Type B pancreatic cell (in vitro differentiated cells): ENCODE results near the gene COA1. TPM values are rescaled to one million over a fixed set of nuclear protein-coding genes. Genes with fewer than 3 reads are reported as not detected.
"Not testable (repeated sequence)": the region's sequence is repeated elsewhere in the genome, so short reads cannot be mapped to it uniquely, and the experiment has no call there.

Experiments
- DNase-seq: peaks from one replicate; pipeline ENCODE4 v3.0.0; 2021; ENCODE audit warnings: mixed read lengths; ENCODE audit not compliant: unreplicated experiment; ENCODE audit errors: extremely low spot score
- H3K27ac Mint-ChIP-seq: 2 replicates; pipeline ENCODE4 v1.8.0; 2021; ENCODE audit warnings: mild to moderate bottlenecking, mixed read lengths
- H3K27me3 Mint-ChIP-seq: 2 replicates; pipeline ENCODE4 v1.8.0; 2021; ENCODE audit warnings: mixed read lengths
- H3K36me3 Mint-ChIP-seq: 2 replicates; pipeline ENCODE4 v1.8.0; 2021; ENCODE audit warnings: mixed read lengths
- H3K4me1 Mint-ChIP-seq: one replicate; pipeline ENCODE4 v1.8.0; 2021; ENCODE audit warnings: mixed read lengths; ENCODE audit not compliant: unreplicated experiment
- H3K4me3 Mint-ChIP-seq: 2 replicates; pipeline ENCODE4 v1.8.0; 2021; ENCODE audit warnings: mild to moderate bottlenecking, mixed read lengths
- H3K9me3 Mint-ChIP-seq: 2 replicates; pipeline ENCODE4 v1.8.0; 2021; ENCODE audit warnings: mixed read lengths
- total RNA-seq: library from RNA; stranded (reverse); gene quantifications from 2 replicates; pipeline ENCODE4 v1.2.1, GENCODE V29; 2021; ENCODE audit warnings: low replicate concordance
- TF ChIP-seq, protein P1 (sequence below): fragments of 200-600 bp; sonication (generic); conservative IDR thresholded peaks from 2 replicates; pipeline ENCODE4 v1.5.0; 2021; ENCODE audit warnings: antibody characterized with exemption, mild to moderate bottlenecking

COA1 gene
- total RNA-seq, 1 donor from 2014 or later: 75.3 TPM

DNA sequence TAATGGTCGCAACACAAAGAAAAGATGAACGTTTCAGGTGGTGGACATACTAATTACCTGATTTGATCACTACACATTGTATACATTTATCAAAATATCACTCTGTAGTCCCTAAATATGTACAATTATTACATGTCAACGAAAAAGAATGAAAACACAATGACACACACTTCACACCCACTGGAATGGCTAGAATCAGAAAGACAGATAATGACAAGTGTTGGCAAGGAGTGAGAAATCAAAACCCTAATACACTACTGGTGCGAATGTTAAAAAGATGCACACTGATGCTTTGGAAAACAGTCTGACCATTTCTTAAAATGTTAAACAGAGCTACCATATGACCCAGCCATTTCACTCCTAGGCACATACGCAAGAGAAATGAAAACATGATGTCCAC is 2.3 kb downstream of the COA1 start:
- H3K4me1 Mint-ChIP-seq: peaks cover 28% of the 10 kb centered on the region
- H3K9me3 Mint-ChIP-seq: no peaks in the 10 kb centered on the region
- TF ChIP-seq, protein P1, sequence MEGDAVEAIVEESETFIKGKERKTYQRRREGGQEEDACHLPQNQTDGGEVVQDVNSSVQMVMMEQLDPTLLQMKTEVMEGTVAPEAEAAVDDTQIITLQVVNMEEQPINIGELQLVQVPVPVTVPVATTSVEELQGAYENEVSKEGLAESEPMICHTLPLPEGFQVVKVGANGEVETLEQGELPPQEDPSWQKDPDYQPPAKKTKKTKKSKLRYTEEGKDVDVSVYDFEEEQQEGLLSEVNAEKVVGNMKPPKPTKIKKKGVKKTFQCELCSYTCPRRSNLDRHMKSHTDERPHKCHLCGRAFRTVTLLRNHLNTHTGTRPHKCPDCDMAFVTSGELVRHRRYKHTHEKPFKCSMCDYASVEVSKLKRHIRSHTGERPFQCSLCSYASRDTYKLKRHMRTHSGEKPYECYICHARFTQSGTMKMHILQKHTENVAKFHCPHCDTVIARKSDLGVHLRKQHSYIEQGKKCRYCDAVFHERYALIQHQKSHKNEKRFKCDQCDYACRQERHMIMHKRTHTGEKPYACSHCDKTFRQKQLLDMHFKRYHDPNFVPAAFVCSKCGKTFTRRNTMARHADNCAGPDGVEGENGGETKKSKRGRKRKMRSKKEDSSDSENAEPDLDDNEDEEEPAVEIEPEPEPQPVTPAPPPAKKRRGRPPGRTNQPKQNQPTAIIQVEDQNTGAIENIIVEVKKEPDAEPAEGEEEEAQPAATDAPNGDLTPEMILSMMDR: no peak
- H3K27ac Mint-ChIP-seq: peak overlapping the region; percentile 12
- DNase-seq: no peak
- H3K4me3 Mint-ChIP-seq: peak overlapping the region; percentile 80
- peaks cover 15% of the 10 kb centered on the region for H3K36me3 Mint-ChIP-seq
- H3K27me3 Mint-ChIP-seq: no peaks in the 10 kb centered on the region

DNA sequence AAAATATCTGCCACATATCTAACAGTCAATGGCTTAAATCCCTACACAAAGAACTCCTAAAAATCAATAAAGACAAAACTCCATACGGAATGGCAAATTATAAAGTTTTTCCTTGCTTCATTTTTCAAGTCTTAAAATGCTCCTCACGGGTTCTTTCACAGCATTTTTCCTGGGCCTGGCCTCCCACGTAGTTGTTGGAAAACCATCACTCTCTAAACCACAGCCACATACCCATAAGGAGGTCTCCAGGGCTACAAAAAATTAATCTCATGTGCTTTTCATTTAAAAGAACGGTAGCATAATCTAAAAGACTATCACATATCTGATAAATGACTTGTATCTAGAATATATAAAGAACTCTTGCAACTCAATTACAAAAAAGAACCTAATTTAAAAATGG is 2.9 kb downstream of the COA1 start:
- H3K27ac Mint-ChIP-seq: no peak overlapping the region
- no peak for DNase-seq
- H3K27me3 Mint-ChIP-seq: no peaks in the 10 kb centered on the region
- TF ChIP-seq, protein P1: no peak
- H3K36me3 Mint-ChIP-seq: peaks cover 15% of the 10 kb centered on the region
- H3K4me1 Mint-ChIP-seq: peaks cover 28% of the 10 kb centered on the region
- H3K4me3 Mint-ChIP-seq: peak overlapping the region; percentile 80
- no peaks in the 10 kb centered on the region for H3K9me3 Mint-ChIP-seq

DNA sequence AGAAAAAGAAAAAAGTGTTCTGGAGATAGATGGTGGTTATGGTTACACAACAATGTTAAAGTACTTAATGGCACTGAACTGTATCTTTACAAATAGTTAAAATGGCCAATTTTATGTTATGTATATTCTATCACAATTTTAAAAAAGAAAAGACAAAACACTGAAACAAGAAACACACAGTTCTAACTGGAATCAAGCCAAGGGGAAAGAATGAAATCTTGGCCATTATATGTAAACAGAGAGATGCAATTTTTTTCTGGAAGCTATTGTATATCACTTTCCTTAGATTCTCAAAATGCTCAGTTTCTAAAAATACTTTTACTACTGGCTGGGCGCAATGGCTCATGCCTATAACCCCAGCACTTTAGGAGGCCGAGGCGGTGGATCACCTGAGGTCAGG is 4.1 kb downstream of the COA1 start:
- peaks cover 31% of the 10 kb centered on the region for H3K4me1 Mint-ChIP-seq
- TF ChIP-seq, protein P1: no peak
- H3K9me3 Mint-ChIP-seq: no peaks in the 10 kb centered on the region
- H3K27ac Mint-ChIP-seq: no peak overlapping the region
- H3K27me3 Mint-ChIP-seq: no peaks in the 10 kb centered on the region
- no peak for DNase-seq
- peaks cover 15% of the 10 kb centered on the region for H3K36me3 Mint-ChIP-seq
- H3K4me3 Mint-ChIP-seq: no peak overlapping the region

DNA sequence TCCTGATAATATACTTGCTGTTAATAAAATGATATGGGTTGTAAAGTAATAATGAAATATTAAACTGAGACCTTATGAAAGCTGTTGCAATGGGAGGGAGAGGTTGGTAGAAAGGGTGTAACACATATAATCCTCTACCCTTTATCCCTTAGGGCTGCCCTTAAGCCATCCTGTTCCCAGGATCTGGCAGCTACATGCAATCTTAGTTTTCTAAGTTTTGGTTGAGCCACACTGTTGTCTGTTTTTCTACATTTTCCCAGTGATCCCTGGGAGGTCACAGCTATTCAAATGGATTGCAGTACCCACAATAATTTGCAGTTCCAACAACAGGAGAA is 6.3 kb downstream of the COA1 start:
- Mint-ChIP-seq H3K4me3 (no peak overlapping the region), H3K9me3 (peaks cover under 1% of the 10 kb centered on the region), H3K4me1 (peaks cover 30% of the 10 kb centered on the region), H3K36me3 (peaks cover 20% of the 10 kb centered on the region), H3K27ac (no peak overlapping the region), H3K27me3 (no peaks in the 10 kb centered on the region)
- TF ChIP-seq, protein P1: no peak
- no peak for DNase-seq

DNA sequence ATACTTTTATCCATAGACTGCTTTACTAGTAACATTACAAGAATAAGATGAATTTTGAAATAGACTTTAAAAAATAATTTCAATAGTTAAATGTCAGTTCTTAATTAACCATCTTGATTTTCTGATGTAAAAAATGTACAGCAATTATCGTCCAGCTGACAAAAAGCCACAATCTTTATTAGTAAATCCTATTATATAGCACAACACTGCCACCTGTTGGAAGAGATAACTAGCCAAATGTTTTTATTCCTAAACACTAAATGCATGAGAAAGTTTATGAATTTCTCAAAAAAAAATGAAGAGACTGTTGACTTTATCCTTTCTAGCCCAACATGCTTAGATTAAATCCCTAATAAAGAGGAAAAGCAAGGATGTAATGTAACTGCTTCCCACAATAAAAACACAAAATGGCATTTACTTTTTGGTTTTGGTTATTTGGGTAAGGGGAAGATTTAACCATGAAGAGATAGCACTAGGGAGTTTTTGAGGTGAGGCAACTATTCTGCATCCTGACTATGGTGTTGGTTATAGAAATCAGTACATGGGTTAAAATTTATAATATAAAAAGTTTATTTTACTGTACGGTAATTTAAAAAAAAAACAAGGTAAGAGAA is 8.0 kb downstream of the COA1 start:
- H3K36me3 Mint-ChIP-seq: peaks cover 19% of the 10 kb centered on the region
- no peak overlapping the region for H3K4me3 Mint-ChIP-seq
- peaks cover 9% of the 10 kb centered on the region for H3K9me3 Mint-ChIP-seq
- DNase-seq: no peak
- peaks cover 15% of the 10 kb centered on the region for H3K4me1 Mint-ChIP-seq
- no peaks in the 10 kb centered on the region for H3K27me3 Mint-ChIP-seq
- TF ChIP-seq, protein P1: peak; percentile 85
- no peak overlapping the region for H3K27ac Mint-ChIP-seq

DNA sequence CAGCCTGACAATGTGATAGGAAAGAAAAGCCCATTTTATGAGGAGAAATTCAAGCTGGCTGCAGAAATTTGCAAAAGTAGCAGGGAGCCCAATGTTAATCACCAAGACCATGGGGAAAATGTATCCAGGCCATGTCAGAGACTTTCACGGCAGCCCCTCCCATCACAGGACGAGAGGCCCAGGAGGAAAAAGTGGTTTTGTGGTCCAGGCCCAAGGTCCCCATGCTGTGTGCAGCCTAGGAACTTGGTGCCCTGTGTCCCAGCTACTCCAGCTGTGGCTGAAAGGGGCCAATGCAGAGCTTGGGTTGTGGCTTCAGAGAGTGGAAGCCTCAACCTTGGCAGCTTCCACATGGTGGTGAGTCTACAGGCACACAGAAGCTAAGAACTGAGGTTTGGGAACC is 12.7 kb downstream of the COA1 start:
- no peak for DNase-seq
- Mint-ChIP-seq H3K9me3 (peaks cover 9% of the 10 kb centered on the region), H3K4me1 (peaks cover 11% of the 10 kb centered on the region), H3K36me3 (peaks cover 32% of the 10 kb centered on the region), H3K27me3 (no peaks in the 10 kb centered on the region), H3K4me3 (no peak overlapping the region), H3K27ac (no peak overlapping the region)
- TF ChIP-seq, protein P1: no peak

DNA sequence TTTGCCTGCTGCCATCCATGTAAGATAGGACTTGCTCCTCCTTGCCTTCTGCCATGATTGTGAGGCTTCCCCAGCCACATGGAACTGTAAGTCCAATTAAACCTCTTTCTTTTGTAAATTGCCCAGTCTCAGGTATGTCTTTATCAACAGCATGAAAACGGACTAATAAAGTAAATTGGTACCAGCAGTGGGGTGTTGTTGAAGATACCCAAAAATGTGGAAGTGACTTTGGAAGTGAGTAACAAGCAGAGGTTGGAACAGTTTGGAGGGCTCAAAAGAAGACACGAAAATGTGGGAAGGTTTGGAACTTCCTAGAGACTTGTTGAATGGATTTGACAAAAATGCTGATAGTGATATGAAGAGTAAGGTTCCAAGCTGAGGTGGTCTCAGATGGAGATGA is 13.4 kb downstream of the COA1 start:
- not testable (repeated sequence) for H3K27ac Mint-ChIP-seq, H3K27me3 Mint-ChIP-seq, DNase-seq, H3K4me3 Mint-ChIP-seq, H3K9me3 Mint-ChIP-seq
- Mint-ChIP-seq H3K36me3 (peaks cover 35% of the 10 kb centered on the region), H3K4me1 (peaks cover 10% of the 10 kb centered on the region)
